Measurements from ENCODE around the gene HK1.

- TF ChIP-seq, protein P1, sequence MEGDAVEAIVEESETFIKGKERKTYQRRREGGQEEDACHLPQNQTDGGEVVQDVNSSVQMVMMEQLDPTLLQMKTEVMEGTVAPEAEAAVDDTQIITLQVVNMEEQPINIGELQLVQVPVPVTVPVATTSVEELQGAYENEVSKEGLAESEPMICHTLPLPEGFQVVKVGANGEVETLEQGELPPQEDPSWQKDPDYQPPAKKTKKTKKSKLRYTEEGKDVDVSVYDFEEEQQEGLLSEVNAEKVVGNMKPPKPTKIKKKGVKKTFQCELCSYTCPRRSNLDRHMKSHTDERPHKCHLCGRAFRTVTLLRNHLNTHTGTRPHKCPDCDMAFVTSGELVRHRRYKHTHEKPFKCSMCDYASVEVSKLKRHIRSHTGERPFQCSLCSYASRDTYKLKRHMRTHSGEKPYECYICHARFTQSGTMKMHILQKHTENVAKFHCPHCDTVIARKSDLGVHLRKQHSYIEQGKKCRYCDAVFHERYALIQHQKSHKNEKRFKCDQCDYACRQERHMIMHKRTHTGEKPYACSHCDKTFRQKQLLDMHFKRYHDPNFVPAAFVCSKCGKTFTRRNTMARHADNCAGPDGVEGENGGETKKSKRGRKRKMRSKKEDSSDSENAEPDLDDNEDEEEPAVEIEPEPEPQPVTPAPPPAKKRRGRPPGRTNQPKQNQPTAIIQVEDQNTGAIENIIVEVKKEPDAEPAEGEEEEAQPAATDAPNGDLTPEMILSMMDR (IDR thresholded peaks at IDR 0.05; ENCODE audit: low read depth, low read length, missing input control): no peak
- TF ChIP-seq RAD21 (IDR thresholded peaks at IDR 0.05): no peak
- TF ChIP-seq EGR1 (IDR thresholded peaks at IDR 0.05; ENCODE audit: low read depth in 2 of 2): no peak
Measured at GRCh38 chr10:69317626-69318105, 39.4 kb downstream of the HK1 start.

All from liver (tissue), 3 donors.